Measurements from ENCODE around the gene SIM1.
"Not testable (repeated sequence)": the region's sequence is repeated elsewhere in the genome, so short reads cannot be mapped to it uniquely, and the experiment has no call there.

The SIM1 gene

DNA sequence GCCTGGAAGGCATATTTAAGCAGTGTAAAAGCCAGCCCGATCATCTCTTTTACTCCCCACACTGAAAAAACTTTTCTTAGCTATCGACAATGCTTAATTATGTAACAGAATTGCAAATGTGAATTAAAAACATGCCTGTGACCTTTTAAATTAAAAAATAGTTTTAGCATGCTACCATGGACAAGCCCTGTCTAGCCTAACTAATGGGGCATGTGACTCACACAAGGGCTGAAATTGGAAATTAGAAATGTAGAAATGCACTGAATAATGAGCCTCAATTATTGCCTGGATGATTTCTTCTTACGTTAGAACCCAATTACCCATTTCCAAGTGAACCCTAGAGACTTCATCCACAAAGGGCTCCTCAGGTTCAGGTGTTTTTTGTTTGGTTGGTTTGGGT lies 82.7 kb downstream of the SIM1 start:
- H3K36me3 Mint-ChIP-seq (ENCODE audit: low read depth): no peaks in the 10 kb centered on the region
- no peaks in the 10 kb centered on the region for H3K4me1 Mint-ChIP-seq (ENCODE audit: low read depth)
- H3K9me3 Mint-ChIP-seq: no peaks in the 10 kb centered on the region
- H3K27ac Mint-ChIP-seq: no peak overlapping the region
- H3K4me3 Mint-ChIP-seq: no peak overlapping the region
- no peaks in the 10 kb centered on the region for H3K27me3 Mint-ChIP-seq

DNA sequence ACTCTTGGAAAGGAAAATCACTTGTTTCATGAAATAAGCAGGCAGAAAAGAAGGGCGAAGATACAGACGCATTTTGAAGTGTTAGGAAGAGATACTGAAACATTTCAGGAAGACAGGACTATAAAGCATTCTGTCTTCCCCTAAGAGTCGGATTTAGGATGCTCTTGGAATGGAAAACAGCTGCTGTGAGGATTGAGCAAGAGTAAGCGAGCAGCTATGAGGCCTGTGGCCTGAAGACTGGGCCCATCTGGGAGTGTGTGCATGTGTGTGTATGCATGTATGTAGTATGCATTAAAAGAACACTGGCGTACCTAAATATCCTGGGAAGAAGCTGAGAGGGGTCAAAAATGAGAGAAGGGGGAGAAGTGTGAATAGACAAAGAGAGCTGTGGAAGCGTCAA lies 83.6 kb downstream of the SIM1 start:
- Mint-ChIP-seq H3K27me3 (no peaks in the 10 kb centered on the region), H3K27ac (no peak overlapping the region), H3K4me3 (no peak overlapping the region), H3K4me1 (ENCODE audit: low read depth) (no peaks in the 10 kb centered on the region), H3K36me3 (ENCODE audit: low read depth) (no peaks in the 10 kb centered on the region), H3K9me3 (no peaks in the 10 kb centered on the region)

DNA sequence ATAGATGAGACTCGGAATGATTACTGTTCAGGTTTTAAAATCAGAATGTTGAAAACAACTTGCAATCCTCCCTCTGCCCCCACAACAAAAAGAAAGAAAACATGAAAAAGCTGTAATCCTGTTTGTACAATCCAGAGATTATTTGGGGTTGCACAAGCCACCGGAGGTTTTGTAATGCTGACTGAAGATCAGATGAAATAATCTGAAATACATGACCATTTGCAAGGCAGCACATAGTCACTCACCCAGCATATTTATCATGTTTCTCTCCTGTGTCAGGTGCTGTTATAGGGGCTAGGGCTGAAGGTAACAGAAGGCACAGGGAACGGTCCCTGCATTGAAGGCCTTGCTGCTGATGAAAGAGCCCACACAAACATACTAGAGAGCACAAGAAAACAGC lies 85.3 kb downstream of the SIM1 start:
- H3K9me3 Mint-ChIP-seq: no peaks in the 10 kb centered on the region
- no peaks in the 10 kb centered on the region for H3K36me3 Mint-ChIP-seq (ENCODE audit: low read depth)
- H3K27ac Mint-ChIP-seq: no peak overlapping the region
- H3K27me3 Mint-ChIP-seq: no peaks in the 10 kb centered on the region
- no peak overlapping the region for H3K4me3 Mint-ChIP-seq
- H3K4me1 Mint-ChIP-seq (ENCODE audit: low read depth): no peaks in the 10 kb centered on the region

GRCh38 chr6:100378576-100378975 lies 86.1 kb downstream of the SIM1 start:
- Mint-ChIP-seq H3K27me3 (peaks cover 5% of the 10 kb centered on the region), H3K4me1 (ENCODE audit: low read depth) (no peaks in the 10 kb centered on the region), H3K9me3 (no peaks in the 10 kb centered on the region), H3K4me3 (no peak overlapping the region), H3K27ac (no peak overlapping the region), H3K36me3 (ENCODE audit: low read depth) (no peaks in the 10 kb centered on the region)

DNA sequence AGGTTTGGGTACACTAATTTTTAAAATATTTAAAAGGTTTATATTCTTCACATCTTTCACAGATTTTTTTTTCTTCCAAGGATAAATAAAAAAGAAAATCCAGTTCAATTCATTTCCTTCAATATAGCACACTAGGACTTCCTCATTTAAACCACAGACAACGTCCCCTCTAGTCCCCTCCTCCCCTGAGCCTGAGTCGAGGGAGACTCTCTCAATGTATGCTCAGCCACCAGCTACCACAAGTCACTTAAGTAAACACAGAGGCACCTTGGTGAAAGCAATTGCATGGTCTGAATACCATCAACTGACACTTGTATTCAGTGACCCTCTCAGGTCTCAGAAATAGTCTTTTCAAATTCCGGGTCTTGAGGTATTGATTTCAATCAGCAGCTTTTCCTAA lies 88.6 kb downstream of the SIM1 start:
- Mint-ChIP-seq H3K9me3 (no peaks in the 10 kb centered on the region), H3K4me1 (ENCODE audit: low read depth) (no peaks in the 10 kb centered on the region), H3K27ac (no peak overlapping the region), H3K4me3 (no peak overlapping the region), H3K36me3 (ENCODE audit: low read depth) (no peaks in the 10 kb centered on the region), H3K27me3 (peaks cover 12% of the 10 kb centered on the region)

DNA sequence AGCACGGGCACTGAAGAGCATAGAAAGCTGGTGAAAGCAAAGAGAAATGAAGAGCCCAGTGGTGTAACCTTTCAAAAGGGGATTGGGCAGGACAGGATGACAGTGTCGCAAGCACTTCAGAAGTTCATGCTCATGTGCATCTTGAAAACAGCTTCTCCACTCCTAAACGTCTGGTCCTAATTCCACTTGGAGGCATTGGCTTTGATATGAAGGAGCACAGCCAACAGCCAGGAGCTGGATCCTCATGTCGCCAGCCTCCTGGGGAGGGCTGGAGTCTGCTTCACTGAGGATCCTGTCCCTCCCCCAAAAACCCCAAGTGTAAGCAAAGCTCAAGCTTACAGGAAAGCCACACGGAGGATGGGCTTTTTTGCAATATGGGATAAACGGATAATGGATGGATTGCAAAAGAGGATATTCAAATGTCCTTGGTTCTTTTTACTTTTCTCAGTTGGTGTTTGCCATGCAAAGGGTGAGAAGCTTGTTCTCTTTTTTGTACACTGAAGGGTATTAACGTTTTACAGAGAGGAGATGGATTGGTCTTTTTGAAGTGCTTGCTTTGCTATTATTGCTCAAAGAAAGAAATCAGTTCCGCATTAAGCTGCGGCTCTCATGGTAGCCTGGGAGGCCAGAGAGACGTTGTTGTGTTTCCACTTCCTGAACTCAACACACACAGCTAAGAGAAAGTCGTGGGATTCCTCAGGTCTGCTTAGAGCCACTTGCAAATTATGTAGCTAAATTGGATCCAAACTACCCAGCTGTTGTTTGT lies 92.2 kb downstream of the SIM1 start:
- Mint-ChIP-seq H3K27me3 (peaks cover 12% of the 10 kb centered on the region), H3K4me3 (no peak overlapping the region), H3K9me3 (no peaks in the 10 kb centered on the region), H3K4me1 (ENCODE audit: low read depth) (no peaks in the 10 kb centered on the region), H3K27ac (no peak overlapping the region), H3K36me3 (ENCODE audit: low read depth) (no peaks in the 10 kb centered on the region)

DNA sequence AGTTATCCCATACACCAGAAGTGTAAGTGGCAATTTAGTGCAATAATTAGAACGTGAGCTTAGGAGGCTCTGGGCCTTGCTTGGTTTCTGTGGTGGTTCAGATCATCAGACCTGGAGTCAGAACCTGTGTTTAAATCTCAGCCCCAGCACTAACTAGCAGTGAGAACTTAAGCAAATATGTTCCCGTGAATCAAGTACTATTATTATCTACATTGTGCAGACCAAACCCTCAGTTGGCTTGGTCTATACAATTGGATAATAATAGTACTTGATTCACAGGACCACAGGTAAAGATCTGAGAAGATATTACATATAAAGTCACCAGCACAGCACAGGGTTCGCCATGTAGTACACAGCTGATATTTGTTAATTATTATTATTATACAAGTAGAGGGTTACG lies 93.1 kb downstream of the SIM1 start:
- H3K36me3 Mint-ChIP-seq (ENCODE audit: low read depth): no peaks in the 10 kb centered on the region
- peaks cover 12% of the 10 kb centered on the region for H3K27me3 Mint-ChIP-seq
- H3K9me3 Mint-ChIP-seq: no peaks in the 10 kb centered on the region
- H3K4me3 Mint-ChIP-seq: no peak overlapping the region
- no peak overlapping the region for H3K27ac Mint-ChIP-seq
- no peaks in the 10 kb centered on the region for H3K4me1 Mint-ChIP-seq (ENCODE audit: low read depth)

DNA sequence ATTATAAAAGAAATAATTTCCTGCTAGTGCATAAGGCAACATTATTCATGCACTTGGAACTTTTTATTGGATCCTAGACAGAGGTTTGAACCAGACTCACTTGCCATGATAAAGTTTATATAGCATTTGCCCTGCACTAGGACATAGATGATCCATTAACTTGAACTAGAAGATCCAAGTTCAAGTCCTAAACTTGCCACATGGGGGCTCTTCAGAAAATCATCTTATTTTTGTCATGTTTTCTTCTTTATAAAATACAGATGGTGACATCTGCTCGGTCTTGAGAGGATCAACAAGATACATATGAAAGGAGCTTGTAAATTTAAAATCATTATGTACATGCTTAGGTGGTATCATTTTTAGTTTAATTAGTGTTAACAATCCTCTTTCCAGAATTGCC lies 94.5 kb downstream of the SIM1 start:
- H3K27me3 Mint-ChIP-seq: peaks cover 12% of the 10 kb centered on the region
- no peaks in the 10 kb centered on the region for H3K4me1 Mint-ChIP-seq (ENCODE audit: low read depth)
- H3K4me3 Mint-ChIP-seq: no peak overlapping the region
- H3K27ac Mint-ChIP-seq: no peak overlapping the region
- H3K36me3 Mint-ChIP-seq (ENCODE audit: low read depth): no peaks in the 10 kb centered on the region
- H3K9me3 Mint-ChIP-seq: no peaks in the 10 kb centered on the region

DNA sequence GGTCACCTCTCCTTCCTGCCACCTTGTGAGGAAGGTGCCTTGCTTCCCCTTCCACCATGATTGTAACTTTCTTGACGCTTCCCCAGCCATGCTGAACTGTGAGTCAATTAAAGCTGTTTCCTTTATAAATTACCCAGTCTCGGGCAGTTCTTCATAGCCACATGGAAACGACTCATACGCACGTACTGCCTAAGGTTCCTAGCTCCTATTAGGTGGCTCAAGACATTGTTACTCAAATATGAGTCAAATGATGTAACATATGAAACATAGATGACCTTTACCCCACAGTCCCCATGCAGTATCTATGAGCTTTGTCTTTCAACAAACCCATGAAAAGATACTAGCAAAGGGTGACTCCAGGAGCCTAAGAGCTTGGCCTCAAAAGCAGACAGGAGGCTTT lies 98.3 kb downstream of the SIM1 start:
- no peaks in the 10 kb centered on the region for H3K36me3 Mint-ChIP-seq (ENCODE audit: low read depth)
- no peaks in the 10 kb centered on the region for H3K27me3 Mint-ChIP-seq
- H3K4me1 Mint-ChIP-seq (ENCODE audit: low read depth): no peaks in the 10 kb centered on the region
- no peaks in the 10 kb centered on the region for H3K9me3 Mint-ChIP-seq
- H3K4me3 Mint-ChIP-seq: no peak overlapping the region
- H3K27ac Mint-ChIP-seq: no peak overlapping the region

DNA sequence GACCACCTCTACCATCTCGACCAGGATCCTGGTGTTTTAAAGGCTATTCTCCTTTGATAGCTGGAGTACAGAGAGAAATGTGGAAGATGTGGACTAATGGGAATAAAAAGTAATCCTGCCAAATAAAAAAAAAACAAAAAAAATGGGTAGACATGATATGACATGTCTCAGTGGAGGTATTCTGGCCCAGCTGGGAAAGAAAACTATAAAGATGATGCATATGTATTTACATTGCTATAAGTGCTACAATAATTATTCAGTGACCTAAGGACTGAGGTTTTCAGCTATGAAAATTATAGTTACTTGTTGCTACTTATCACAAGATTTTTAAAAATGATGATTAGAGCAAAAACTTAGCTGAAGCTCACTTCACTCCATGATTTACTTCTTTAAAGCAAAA lies 101.1 kb downstream of the SIM1 start:
- Mint-ChIP-seq H3K4me1 (ENCODE audit: low read depth) (no peaks in the 10 kb centered on the region), H3K36me3 (ENCODE audit: low read depth) (no peaks in the 10 kb centered on the region), H3K27me3 (no peaks in the 10 kb centered on the region), H3K27ac (no peak overlapping the region), H3K9me3 (no peaks in the 10 kb centered on the region), H3K4me3 (no peak overlapping the region)

- not testable (repeated sequence) for H3K4me1 Mint-ChIP-seq (ENCODE audit: low read depth); H3K27me3 Mint-ChIP-seq; H3K9me3 Mint-ChIP-seq; H3K4me3 Mint-ChIP-seq; H3K27ac Mint-ChIP-seq; H3K36me3 Mint-ChIP-seq (ENCODE audit: low read depth)
These were observed 109.7 kb downstream of the SIM1 start for GRCh38 chr6:100354736-100355641.

- Mint-ChIP-seq H3K27me3 (no peaks in the 10 kb centered on the region), H3K27ac (no peak overlapping the region), H3K4me1 (ENCODE audit: low read depth) (no peaks in the 10 kb centered on the region), H3K36me3 (ENCODE audit: low read depth) (no peaks in the 10 kb centered on the region), H3K9me3 (no peaks in the 10 kb centered on the region), H3K4me3 (no peak overlapping the region)
These were observed 111.3 kb downstream of the SIM1 start for GRCh38 chr6:100353276-100354015.

DNA sequence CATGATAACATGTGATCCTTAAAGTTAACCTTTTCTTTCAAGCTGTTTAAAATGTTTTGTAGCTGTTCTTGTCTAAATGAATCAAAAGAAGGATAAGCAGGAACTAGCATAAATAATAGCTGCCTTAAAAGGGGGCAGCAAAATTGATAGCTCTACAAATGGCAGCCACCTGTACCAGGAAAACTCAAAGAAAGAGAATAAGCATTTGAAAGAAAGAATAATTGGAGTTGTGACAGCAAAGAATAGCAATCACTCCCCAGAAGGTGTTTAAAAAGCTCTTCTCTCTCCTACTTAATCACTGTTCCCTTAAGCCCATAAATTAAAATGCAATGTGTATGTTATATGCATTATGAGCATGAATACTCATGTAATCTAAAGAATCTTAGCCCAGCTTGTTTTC lies 114.6 kb downstream of the SIM1 start:
- H3K9me3 Mint-ChIP-seq: no peaks in the 10 kb centered on the region
- no peak overlapping the region for H3K4me3 Mint-ChIP-seq
- no peaks in the 10 kb centered on the region for H3K4me1 Mint-ChIP-seq (ENCODE audit: low read depth)
- H3K27me3 Mint-ChIP-seq: no peaks in the 10 kb centered on the region
- no peaks in the 10 kb centered on the region for H3K36me3 Mint-ChIP-seq (ENCODE audit: low read depth)
- H3K27ac Mint-ChIP-seq: no peak overlapping the region

GRCh38 chr6:100349366-100349765 lies 115.4 kb downstream of the SIM1 start:
- Mint-ChIP-seq H3K9me3 (no peaks in the 10 kb centered on the region), H3K27ac (no peak overlapping the region), H3K4me1 (ENCODE audit: low read depth) (no peaks in the 10 kb centered on the region)

DNA sequence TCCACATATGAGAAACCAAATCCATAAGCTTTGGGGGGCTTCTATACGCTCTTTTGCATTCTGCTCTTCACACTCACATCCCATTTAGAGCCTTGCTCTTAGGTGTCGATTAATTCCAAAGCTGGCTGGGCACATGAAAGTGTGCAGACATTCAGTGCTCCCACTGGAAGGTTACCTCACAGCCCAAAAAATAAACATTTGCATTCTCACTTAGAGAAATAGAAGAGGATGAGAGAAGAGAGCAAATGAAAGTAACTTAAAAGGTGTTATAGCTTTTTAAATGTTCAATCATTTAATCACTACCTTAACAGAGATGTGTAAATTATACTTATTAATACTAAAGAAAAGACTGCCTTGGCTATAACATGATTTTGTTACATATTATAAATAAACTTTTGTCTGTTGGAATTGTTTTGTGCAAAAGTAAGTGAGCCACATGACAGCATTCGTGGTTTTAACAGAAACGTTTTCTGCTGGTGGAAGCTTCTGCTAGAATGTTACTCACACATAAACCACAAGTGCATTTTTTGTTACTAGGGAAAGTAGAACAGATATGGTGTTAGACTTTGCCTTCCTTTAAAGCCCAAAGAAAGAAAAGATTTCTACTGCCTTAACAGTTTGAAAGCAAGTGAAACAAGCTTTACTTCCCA lies 116.7 kb downstream of the SIM1 start:
- Mint-ChIP-seq H3K27ac (no peak overlapping the region), H3K36me3 (ENCODE audit: low read depth) (no peaks in the 10 kb centered on the region), H3K4me1 (ENCODE audit: low read depth) (no peaks in the 10 kb centered on the region), H3K4me3 (no peak overlapping the region), H3K27me3 (no peaks in the 10 kb centered on the region), H3K9me3 (no peaks in the 10 kb centered on the region)

More at GRCh38 chr6:100349366-100349765, 115.4 kb downstream of the SIM1 start:
- Mint-ChIP-seq H3K4me3 (no peak overlapping the region), H3K36me3 (ENCODE audit: low read depth) (no peaks in the 10 kb centered on the region), H3K27me3 (no peaks in the 10 kb centered on the region)

All from stimulated activated naive CD8-positive, alpha-beta T cell treated with anti-CD3 and anti-CD28 coated beads, Interleukin-15, Interleukin-2, amounts not matched to agents 100 ng/mL and 50 ng/mL, for 24 hours (primary cell).